T1000 (cell line): ENCODE results near the gene SPR.

Source experiments
- DNase-seq: peaks from one replicate; lab custom pipeline; 2025; ENCODE audit warnings: mixed read lengths; lab: John Stamatoyannopoulos, UW

The SPR gene

GRCh38 chr2:72931280-72931910 lies 44.2 kb downstream of the SPR start:
- peak; percentile 38 for DNase-seq

GRCh38 chr2:72932045-72932740 lies 45.0 kb downstream of the SPR start:
- DNase-seq = peak; percentile 22

GRCh38 chr2:72932805-72933204 lies 45.6 kb downstream of the SPR start:
- no peak for DNase-seq

GRCh38 chr2:72933207-72933606 lies 46.0 kb downstream of the SPR start:
- no peak for DNase-seq

GRCh38 chr2:72933646-72934151 lies 46.5 kb downstream of the SPR start:
- no peak for DNase-seq

- DNase-seq = no peak
Observed at GRCh38 chr2:72934683-72935610, 47.7 kb downstream of the SPR start.

- DNase-seq = no peak
Observed at GRCh38 chr2:72935611-72935957, 48.4 kb downstream of the SPR start.

- DNase-seq = no peak
Observed at GRCh38 chr2:72936660-72937355, 49.6 kb downstream of the SPR start.

- DNase-seq = no peak
Observed at GRCh38 chr2:72937356-72937669, 50.1 kb downstream of the SPR start.

GRCh38 chr2:72938455-72938854 lies 51.2 kb downstream of the SPR start:
- no peak for DNase-seq

- DNase-seq = no peak
Observed at GRCh38 chr2:72940361-72940760, 53.2 kb downstream of the SPR start.

- DNase-seq = peak; percentile 61
Observed at GRCh38 chr2:72940786-72941185, 53.6 kb downstream of the SPR start.
